ENCODE results near the gene TMCO4. TPM values are rescaled to one million over a fixed set of nuclear protein-coding genes. Genes with fewer than 3 reads are reported as not detected.

The TMCO4 gene
- total RNA-seq, 1 donor from 2014 or later = 1.8 TPM

DNA sequence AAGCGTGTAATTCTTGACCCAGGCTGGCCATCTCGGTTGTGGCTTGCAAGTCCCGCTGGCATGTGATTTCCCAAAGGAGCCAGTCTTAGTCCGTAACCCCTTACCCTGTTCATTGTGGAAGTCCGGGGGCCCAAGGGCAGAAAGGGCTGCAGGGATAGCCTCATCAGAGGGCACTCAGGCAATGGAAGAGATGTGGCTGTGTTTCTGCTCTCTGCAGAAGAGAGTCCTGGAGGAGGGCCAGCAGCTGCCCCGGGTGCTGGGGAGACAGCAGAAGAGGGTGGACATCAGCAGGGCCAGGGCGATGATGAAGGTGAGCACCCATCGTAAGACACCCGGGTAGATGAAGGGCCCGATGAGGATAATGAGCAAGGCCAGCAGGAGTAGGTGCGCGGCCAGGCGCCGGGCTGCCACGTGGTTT is 14.5 kb upstream of the TMCO4 start:
- Histone ChIP-seq H3K9me3 (ENCODE audit: insufficient read depth, low read depth, low read length) (no peaks in the 10 kb centered on the region), H3K4me1 (ENCODE audit: insufficient read depth, low read length) (peaks cover 4% of the 10 kb centered on the region), H3K36me3 (ENCODE audit: insufficient read depth, low read length) (no peaks in the 10 kb centered on the region), H3K79me2 (ENCODE audit: insufficient read depth, low read length) (no peaks in the 10 kb centered on the region), H3K4me3 (ENCODE audit: insufficient read depth, low read depth, low read length) (no peak overlapping the region), H3K27ac (ENCODE audit: low read depth, low read length) (no peak overlapping the region), H4K20me1 (ENCODE audit: insufficient read depth, low read length) (no peaks in the 10 kb centered on the region), H3K9ac (ENCODE audit: low read length) (no peak overlapping the region), H2AFZ (ENCODE audit: low read depth, low read length) (no peak overlapping the region), H3K27me3 (ENCODE audit: insufficient read depth, low read length) (no peaks in the 10 kb centered on the region), H3K4me2 (ENCODE audit: low read length) (no peak overlapping the region)
- no peak overlapping the region for H3K4me3 Mint-ChIP-seq (ENCODE audit: unreplicated experiment)
- peaks cover 2% of the 10 kb centered on the region for H3K9me3 Mint-ChIP-seq (ENCODE audit: unreplicated experiment)
- no peak for DNase-seq (ENCODE audit: low read depth)
- H3K27me3 Mint-ChIP-seq (ENCODE audit: low read depth, unreplicated experiment) = peaks cover 33% of the 10 kb centered on the region
- H3K27ac Mint-ChIP-seq (ENCODE audit: unreplicated experiment) = no peak overlapping the region
- FAIRE-seq = no peak
- TF ChIP-seq EZH2 (IDR thresholded peaks at IDR 0.05; ENCODE audit: insufficient read depth, low read length) = no peak
- TF ChIP-seq, protein P1, sequence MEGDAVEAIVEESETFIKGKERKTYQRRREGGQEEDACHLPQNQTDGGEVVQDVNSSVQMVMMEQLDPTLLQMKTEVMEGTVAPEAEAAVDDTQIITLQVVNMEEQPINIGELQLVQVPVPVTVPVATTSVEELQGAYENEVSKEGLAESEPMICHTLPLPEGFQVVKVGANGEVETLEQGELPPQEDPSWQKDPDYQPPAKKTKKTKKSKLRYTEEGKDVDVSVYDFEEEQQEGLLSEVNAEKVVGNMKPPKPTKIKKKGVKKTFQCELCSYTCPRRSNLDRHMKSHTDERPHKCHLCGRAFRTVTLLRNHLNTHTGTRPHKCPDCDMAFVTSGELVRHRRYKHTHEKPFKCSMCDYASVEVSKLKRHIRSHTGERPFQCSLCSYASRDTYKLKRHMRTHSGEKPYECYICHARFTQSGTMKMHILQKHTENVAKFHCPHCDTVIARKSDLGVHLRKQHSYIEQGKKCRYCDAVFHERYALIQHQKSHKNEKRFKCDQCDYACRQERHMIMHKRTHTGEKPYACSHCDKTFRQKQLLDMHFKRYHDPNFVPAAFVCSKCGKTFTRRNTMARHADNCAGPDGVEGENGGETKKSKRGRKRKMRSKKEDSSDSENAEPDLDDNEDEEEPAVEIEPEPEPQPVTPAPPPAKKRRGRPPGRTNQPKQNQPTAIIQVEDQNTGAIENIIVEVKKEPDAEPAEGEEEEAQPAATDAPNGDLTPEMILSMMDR (IDR thresholded peaks at IDR 0.05; ENCODE audit: insufficient read depth, low read depth, low read length) = no peak
- H3K36me3 Mint-ChIP-seq (ENCODE audit: low read depth, unreplicated experiment) = no peaks in the 10 kb centered on the region
- H3K4me1 Mint-ChIP-seq (ENCODE audit: low read depth, unreplicated experiment) = no peaks in the 10 kb centered on the region

DNA sequence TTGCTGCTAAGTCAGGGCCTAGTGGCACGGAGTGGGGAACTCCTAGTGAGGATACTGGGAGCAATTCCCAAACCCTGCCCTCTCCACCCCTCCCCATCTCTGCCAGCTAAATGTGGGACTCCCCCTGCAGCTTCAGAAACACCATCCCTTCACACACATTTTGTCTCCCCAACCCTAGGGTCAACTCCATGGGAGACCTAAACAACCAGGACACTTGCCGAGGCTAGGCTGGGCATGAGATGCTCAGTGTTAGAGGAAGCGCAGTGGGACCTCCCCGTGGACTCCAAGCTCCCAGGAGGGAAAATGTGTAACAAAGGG is 13.9 kb upstream of the TMCO4 start:
- no peak for FAIRE-seq
- TF ChIP-seq, protein P1 (IDR thresholded peaks at IDR 0.05; ENCODE audit: insufficient read depth, low read depth, low read length) = no peak
- no peak for TF ChIP-seq EZH2 (IDR thresholded peaks at IDR 0.05; ENCODE audit: insufficient read depth, low read length)
- no peaks in the 10 kb centered on the region for H3K9me3 ChIP-seq (ENCODE audit: insufficient read depth, low read depth, low read length)

DNA sequence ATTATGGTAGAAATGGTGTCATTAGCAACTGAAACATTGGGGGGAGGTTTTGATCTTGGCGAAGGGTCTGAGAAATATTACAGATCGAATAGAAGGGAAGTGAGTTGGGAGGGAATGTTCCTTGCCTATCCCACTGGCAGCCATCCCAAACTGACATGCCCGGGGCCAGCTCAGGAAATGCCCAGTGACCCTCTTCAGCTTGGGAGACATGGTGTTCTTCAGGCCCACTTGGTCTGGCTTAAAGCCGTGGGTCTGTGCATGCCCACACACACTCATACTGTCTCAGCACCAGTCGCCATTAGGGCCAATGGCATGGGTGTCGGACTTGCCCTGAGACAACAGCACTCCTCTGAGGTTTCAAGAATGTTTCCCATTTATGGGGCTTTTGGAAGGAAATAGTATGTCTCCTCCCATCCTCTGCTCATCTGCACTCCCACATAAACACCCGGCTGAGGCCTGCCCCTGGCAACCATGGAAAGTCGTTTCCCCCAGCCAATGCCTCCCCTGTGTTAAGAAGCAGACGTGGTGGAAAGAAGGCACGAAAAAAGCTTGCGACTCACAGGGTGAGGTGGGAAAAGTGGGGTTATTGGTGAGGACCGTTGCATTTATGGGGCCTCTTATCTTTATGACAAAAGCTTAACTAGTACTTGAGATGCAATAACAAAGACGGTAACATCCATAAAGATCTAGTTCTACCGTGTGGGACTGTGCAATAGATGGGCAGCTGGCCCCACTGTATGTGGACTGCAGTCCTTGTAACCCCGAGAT is 13.3 kb upstream of the TMCO4 start:
- H3K27ac Mint-ChIP-seq (ENCODE audit: unreplicated experiment) = no peak overlapping the region
- Histone ChIP-seq H3K4me3 (ENCODE audit: insufficient read depth, low read depth, low read length) (no peak overlapping the region), H3K27me3 (ENCODE audit: insufficient read depth, low read length) (no peaks in the 10 kb centered on the region), H3K9ac (ENCODE audit: low read length) (no peak overlapping the region), H3K79me2 (ENCODE audit: insufficient read depth, low read length) (no peaks in the 10 kb centered on the region), H3K4me2 (ENCODE audit: low read length) (no peak overlapping the region), H3K36me3 (ENCODE audit: insufficient read depth, low read length) (no peaks in the 10 kb centered on the region), H2AFZ (ENCODE audit: low read depth, low read length) (no peak overlapping the region), H4K20me1 (ENCODE audit: insufficient read depth, low read length) (no peaks in the 10 kb centered on the region), H3K27ac (ENCODE audit: low read depth, low read length) (no peak overlapping the region), H3K9me3 (ENCODE audit: insufficient read depth, low read depth, low read length) (no peaks in the 10 kb centered on the region), H3K4me1 (ENCODE audit: insufficient read depth, low read length) (peaks cover 4% of the 10 kb centered on the region)
- peaks cover 32% of the 10 kb centered on the region for H3K27me3 Mint-ChIP-seq (ENCODE audit: low read depth, unreplicated experiment)
- H3K4me3 Mint-ChIP-seq (ENCODE audit: unreplicated experiment) = no peak overlapping the region
- DNase-seq (ENCODE audit: low read depth) = no peak
- no peaks in the 10 kb centered on the region for H3K36me3 Mint-ChIP-seq (ENCODE audit: low read depth, unreplicated experiment)
- FAIRE-seq = no peak
- peaks cover 4% of the 10 kb centered on the region for H3K9me3 Mint-ChIP-seq (ENCODE audit: unreplicated experiment)
- no peaks in the 10 kb centered on the region for H3K4me1 Mint-ChIP-seq (ENCODE audit: low read depth, unreplicated experiment)
- TF ChIP-seq, protein P1 (IDR thresholded peaks at IDR 0.05; ENCODE audit: insufficient read depth, low read depth, low read length) = no peak
- TF ChIP-seq EZH2 (IDR thresholded peaks at IDR 0.05; ENCODE audit: insufficient read depth, low read length) = no peak

More for the DNA sequence above, 13.9 kb upstream of the TMCO4 start:
- Mint-ChIP-seq H3K4me3 (ENCODE audit: unreplicated experiment) (no peak overlapping the region), H3K9me3 (ENCODE audit: unreplicated experiment) (peaks cover 4% of the 10 kb centered on the region), H3K4me1 (ENCODE audit: low read depth, unreplicated experiment) (no peaks in the 10 kb centered on the region), H3K36me3 (ENCODE audit: low read depth, unreplicated experiment) (no peaks in the 10 kb centered on the region), H3K27ac (ENCODE audit: unreplicated experiment) (no peak overlapping the region), H3K27me3 (ENCODE audit: low read depth, unreplicated experiment) (peaks cover 32% of the 10 kb centered on the region)
- H3K9ac ChIP-seq (ENCODE audit: low read length) = no peak overlapping the region
- no peaks in the 10 kb centered on the region for H4K20me1 ChIP-seq (ENCODE audit: insufficient read depth, low read length)
- no peaks in the 10 kb centered on the region for H3K79me2 ChIP-seq (ENCODE audit: insufficient read depth, low read length)
- no peak overlapping the region for H2AFZ ChIP-seq (ENCODE audit: low read depth, low read length)
- H3K4me2 ChIP-seq (ENCODE audit: low read length) = no peak overlapping the region
- H3K36me3 ChIP-seq (ENCODE audit: insufficient read depth, low read length) = no peaks in the 10 kb centered on the region
- no peak overlapping the region for H3K4me3 ChIP-seq (ENCODE audit: insufficient read depth, low read depth, low read length)
- no peak overlapping the region for H3K27ac ChIP-seq (ENCODE audit: low read depth, low read length)
- peaks cover 4% of the 10 kb centered on the region for H3K4me1 ChIP-seq (ENCODE audit: insufficient read depth, low read length)
- H3K27me3 ChIP-seq (ENCODE audit: insufficient read depth, low read length) = no peaks in the 10 kb centered on the region
- no peak for DNase-seq (ENCODE audit: low read depth)
